ENCODE measurements around the gene ARHGAP18.

DNA sequence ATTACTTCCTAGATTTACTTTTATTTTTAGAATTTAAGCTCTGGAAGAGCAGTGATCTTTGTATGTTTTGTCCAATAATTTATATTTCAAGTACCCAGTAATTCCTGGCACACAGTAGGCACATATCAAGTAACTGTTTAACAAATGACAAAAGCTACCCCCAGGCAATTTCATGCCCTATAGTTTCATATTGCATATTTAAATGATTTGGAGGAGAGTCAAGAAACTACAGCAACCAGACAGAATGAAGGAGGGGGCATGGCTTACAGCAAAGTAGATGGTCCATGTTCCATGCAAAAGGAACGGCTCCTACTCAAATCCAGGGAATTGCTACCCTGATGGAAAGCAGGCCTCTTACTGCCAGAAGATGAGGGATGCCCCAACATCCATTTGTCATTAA, 113.5 kb downstream of the ARHGAP18 start:
- TF ChIP-seq POLR2A (IDR thresholded peaks at IDR 0.05; ENCODE audit: low read depth, low read length) (no peak), POLR2AphosphoS5 (IDR thresholded peaks at IDR 0.05; ENCODE audit: low read depth, low read length) (no peak)

Data from GM12892 (cell line).